A549 (cell line): ENCODE measurements around the gene C10orf105. TPM values are rescaled to one million over a fixed set of nuclear protein-coding genes. Genes with fewer than 3 reads are reported as not detected.

Source experiments
- ATAC-seq, 2 experiments: fragments of 200-7000 bp in 1 of 2; fragments of >200 bp in 1 of 2; cut with Nextera tagmentation in 1 of 2; cut with Tn5 transposase in 1 of 2; 3 replicates each; pipeline versions ENCODE4 v1.8.0 to v1.9.1; 2018 to 2020; ENCODE audit warnings: mild to moderate bottlenecking in 1 of 2, moderate library complexity in 1 of 2
- CTCF ChIA-PET: fragments of 300-600 bp; sonication (Branson Sonifier 250); formaldehyde crosslinking; extraction: SDS; loops from one replicate; lab custom pipeline; 2021; ENCODE audit warnings: antibody characterized with exemption, inconsistent platforms; lab: Yijun Ruan, JAX
- POLR2A ChIA-PET: fragments of 350-600 bp; formaldehyde crosslinking; extraction: SDS; loops from one replicate; lab custom pipeline; 2021; ENCODE audit warnings: antibody characterized with exemption, inconsistent platforms; lab: Yijun Ruan, JAX
- DNase-seq, 2 experiments: peaks; one replicate each; pipeline versions ENCODE4 v3.0.0 to v3.0.0-alpha.2; 2011 to 2016; ENCODE audit warnings: low read depth in 1 of 2, low spot score in 1 of 2
- FAIRE-seq: peaks from 2 replicates; lab custom pipeline; 2011; peaks lifted over from hg19 to GRCh38; lab: Jason Lieb, UNC
- H3K27ac ChIP-seq, 2 experiments: fragments of >200 bp; sonication (Bioruptor Twin); formaldehyde crosslinking; 3 replicates each; pipeline ENCODE4 v1.5.1; 2016 to 2017
- H3K4me1 ChIP-seq: fragments of >200 bp; sonication (Bioruptor Twin); formaldehyde crosslinking; 3 replicates; pipeline ENCODE4 v1.6.1; 2016
- H3K4me2 ChIP-seq: fragments of >200 bp; sonication (Bioruptor Twin); formaldehyde crosslinking; 3 replicates; pipeline ENCODE4 v1.6.1; 2016
- H3K4me3 ChIP-seq: fragments of >200 bp; sonication (Bioruptor Twin); formaldehyde crosslinking; 3 replicates; pipeline ENCODE4 v1.5.1; 2016
- H3K9me3 ChIP-seq: fragments of >200 bp; sonication (Bioruptor Twin); formaldehyde crosslinking; 3 replicates; pipeline ENCODE4 v1.6.1; 2016
- ATOH8 ChIP-seq: fragments of 250-450 bp; sonication (Bioruptor Pico); IDR thresholded peaks from 2 replicates; pipeline ENCODE4 v1.5.0; 2020; ENCODE audit warnings: low read depth, mild to moderate bottlenecking, moderate library complexity
- BCL3 ChIP-seq: fragments of >200 bp; sonication (Bioruptor Twin); formaldehyde crosslinking; IDR thresholded peaks from 3 replicates; pipeline ENCODE4 v1.6.1; 2016
- BHLHE40 ChIP-seq: IDR thresholded peaks from 2 replicates; pipeline ENCODE4 v1.6.1; 2012; ENCODE audit warnings: low read depth, low read length, inconsistent platforms
- CHD2 ChIP-seq: fragments of 150-350 bp; IDR thresholded peaks from 2 replicates; pipeline ENCODE4 v1.6.1; 2014; ENCODE audit warnings: low read length; ENCODE audit not compliant: partially characterized antibody
- ELK1 ChIP-seq: fragments of 150-350 bp; IDR thresholded peaks from 2 replicates; pipeline ENCODE4 v1.6.1; 2014; ENCODE audit warnings: low read depth, mild to moderate bottlenecking, low read length
- HDAC2 ChIP-seq: fragments of 200-600 bp; sonication (generic); IDR thresholded peaks from 2 replicates; pipeline ENCODE4 v1.6.1; 2016
- HOXB5 ChIP-seq: fragments of 250-450 bp; sonication (Bioruptor Pico); IDR thresholded peaks from 2 replicates; pipeline ENCODE4 v1.5.0; 2020; ENCODE audit warnings: mild to moderate bottlenecking, moderate library complexity
- KDM5A ChIP-seq: fragments of 200-600 bp; sonication (generic); IDR thresholded peaks from 2 replicates; pipeline ENCODE4 v1.6.1; 2016; ENCODE audit warnings: antibody characterized with exemption, mild to moderate bottlenecking
- MAFK ChIP-seq: fragments of 450-650 bp; IDR thresholded peaks from 2 replicates; pipeline ENCODE4 v1.6.1; 2014; ENCODE audit not compliant: partially characterized antibody
- NFE2L2 ChIP-seq: fragments of 150-350 bp; conservative IDR thresholded peaks from 2 replicates; pipeline ENCODE4 v1.6.1; 2014; ENCODE audit warnings: low read length
- PBX3 ChIP-seq: IDR thresholded peaks from 2 replicates; pipeline ENCODE4 v1.6.1; 2012
- RAD21 ChIP-seq, 2 experiments: fragments of >200 bp in 1 of 2; sonication (Bioruptor Twin) in 1 of 2; formaldehyde crosslinking in 1 of 2; IDR thresholded peaks in 1 of 2; conservative IDR thresholded peaks in 1 of 2; 2 replicates in 1 of 2; 3 replicates in 1 of 2; pipeline ENCODE4 v1.6.1; 2012 to 2018; ENCODE audit warnings: inconsistent platforms in 1 of 2
- REST ChIP-seq: fragments of 200-600 bp; sonication (generic); IDR thresholded peaks from 2 replicates; pipeline ENCODE4 v1.6.1; 2016; ENCODE audit warnings: antibody characterized with exemption, mild to moderate bottlenecking, moderate library complexity
- SMC3 ChIP-seq: fragments of >200 bp; sonication (Bioruptor Twin); formaldehyde crosslinking; IDR thresholded peaks from 3 replicates; pipeline ENCODE4 v1.6.1; 2018; ENCODE audit warnings: inconsistent platforms
- ZC3H11A ChIP-seq: fragments of 450-650 bp; IDR thresholded peaks from 2 replicates; pipeline ENCODE4 v1.6.1; 2014; ENCODE audit warnings: antibody characterized with exemption, mild to moderate bottlenecking
- ZFP36 ChIP-seq: fragments of 450-650 bp; IDR thresholded peaks from 2 replicates; pipeline ENCODE4 v1.6.1; 2014; ENCODE audit warnings: borderline replicate concordance; ENCODE audit not compliant: partially characterized antibody
- WGBS: methylation state at CpG from one replicate; pipeline ENCODE4 v1.1.6; 2017; ENCODE audit errors: missing lambda C conversion rate; 5-methylcytosine and 5-hydroxymethylcytosine counted together
- polyA plus RNA-seq, 4 experiments: library from polyadenylated mRNA; depleted of rRNA in 3 of 4; stranded (reverse); fragments of >200 nt; fragmentation: RNase III in 1 of 4; extraction: RNeasy Plus Mini Kit Qiagen cat#74134 plus additional on column Dnase treatment in 1 of 4; gene quantifications; 2 replicates in 3 of 4; 3 replicates in 1 of 4; pipeline ENCODE4 v1.2.3, GENCODE V29; 2011 to 2017
- TF ChIP-seq, protein P1 (sequence below): IDR thresholded peaks from 2 replicates; pipeline ENCODE4 v1.6.1; 2012
- TF ChIP-seq, protein P2 (sequence below): fragments of >200 bp; sonication (Bioruptor Twin); formaldehyde crosslinking; IDR thresholded peaks from 3 replicates; pipeline ENCODE4 v1.5.1; 2016

C10orf105 gene
- polyA plus RNA-seq, 2 of the 4 experiments (the other 2 are of a cell fraction), result not detected

- peak; percentile 41 to 42 for DNase-seq
- ChIA-PET POLR2A (interaction anchor here (0.7 kb wide), 1 partner anchor 389 kb away, joined by 3 read pairs; the partner anchor contains the start of gene SLC29A3), CTCF (interaction anchor here (0.6 to 9.3 kb wide), 58 partner anchors 8 to 404 kb away, joined by 3 to 133 read pairs (median 4); partner anchors contain the start of genes C10orf105, CDH23, SLC29A3 and VSIR)
- H3K4me1 ChIP-seq, result peaks cover 11% of the 10 kb centered on the region
- WGBS, result 14% methylated on average over 9 of the region's 10 CpGs
- H3K27ac ChIP-seq, result peak overlapping the region in 1 of 2 experiments; percentile 52; a peak in 3 of 6 replicates
- TF ChIP-seq ZC3H11A (no peak), ZFP36 (no peak), REST (no peak), ELK1 (no peak), NFE2L2 (no peak), SMC3 (peak; percentile 74), BHLHE40 (no peak), PBX3 (no peak), CHD2 (no peak), RAD21 (conservative IDR thresholded peaks at IDR 0.05 in 1 of 2, IDR thresholded peaks at IDR 0.05 in 1 of 2) (peak; percentile 79 to 83), HDAC2 (no peak), HOXB5 (no peak), KDM5A (no peak), MAFK (no peak), ATOH8 (CRISPR knock-in tag) (no peak), BCL3 (no peak)
- TF ChIP-seq, protein P1, sequence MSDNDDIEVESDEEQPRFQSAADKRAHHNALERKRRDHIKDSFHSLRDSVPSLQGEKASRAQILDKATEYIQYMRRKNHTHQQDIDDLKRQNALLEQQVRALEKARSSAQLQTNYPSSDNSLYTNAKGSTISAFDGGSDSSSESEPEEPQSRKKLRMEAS, result no peak
- TF ChIP-seq, protein P2, sequence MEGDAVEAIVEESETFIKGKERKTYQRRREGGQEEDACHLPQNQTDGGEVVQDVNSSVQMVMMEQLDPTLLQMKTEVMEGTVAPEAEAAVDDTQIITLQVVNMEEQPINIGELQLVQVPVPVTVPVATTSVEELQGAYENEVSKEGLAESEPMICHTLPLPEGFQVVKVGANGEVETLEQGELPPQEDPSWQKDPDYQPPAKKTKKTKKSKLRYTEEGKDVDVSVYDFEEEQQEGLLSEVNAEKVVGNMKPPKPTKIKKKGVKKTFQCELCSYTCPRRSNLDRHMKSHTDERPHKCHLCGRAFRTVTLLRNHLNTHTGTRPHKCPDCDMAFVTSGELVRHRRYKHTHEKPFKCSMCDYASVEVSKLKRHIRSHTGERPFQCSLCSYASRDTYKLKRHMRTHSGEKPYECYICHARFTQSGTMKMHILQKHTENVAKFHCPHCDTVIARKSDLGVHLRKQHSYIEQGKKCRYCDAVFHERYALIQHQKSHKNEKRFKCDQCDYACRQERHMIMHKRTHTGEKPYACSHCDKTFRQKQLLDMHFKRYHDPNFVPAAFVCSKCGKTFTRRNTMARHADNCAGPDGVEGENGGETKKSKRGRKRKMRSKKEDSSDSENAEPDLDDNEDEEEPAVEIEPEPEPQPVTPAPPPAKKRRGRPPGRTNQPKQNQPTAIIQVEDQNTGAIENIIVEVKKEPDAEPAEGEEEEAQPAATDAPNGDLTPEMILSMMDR, result peak; percentile 74
- ATAC-seq, result peak; percentile 66 to 87
- H3K4me2 ChIP-seq, result peak overlapping the region; percentile 20
- no peak overlapping the region for H3K4me3 ChIP-seq
- H3K9me3 ChIP-seq, result no peaks in the 10 kb centered on the region
- no peak for FAIRE-seq
Observed at GRCh38 chr10:71708301-71708703, 11.3 kb downstream of the C10orf105 start.
